SK-MEL-5 (cell line): Measurements from ENCODE around the gene MED29. TPM values are rescaled to one million over a fixed set of nuclear protein-coding genes. Genes with fewer than 3 reads are reported as not detected.
"Not testable (repeated sequence)": the region's sequence is repeated elsewhere in the genome, so short reads cannot be mapped to it uniquely, and the experiment has no call there.

Experiments
- DNase-seq: peaks from one replicate; pipeline ENCODE4 v3.0.0-alpha.2; 2016; ENCODE audit warnings: low read depth, low spot score
- in situ Hi-C: cut with HindIII; loops from 2 replicates; pipeline ENCODE4 v1.10.0; 2016; ENCODE audit warnings: low sequenced_read_pairs, high pct_unique_total_duplicates, low pct_unique_long_range_greater_than_20kb
- total RNA-seq: library from RNA; depleted of rRNA; stranded (reverse); fragments of >200 nt; shearing (Covaris generic); gene quantifications from 2 replicates; pipeline ENCODE4 v1.2.3, GENCODE V29; 2014

The MED29 gene
- total RNA-seq, 1 experiment from 2014 or later = 23.2 TPM

DNA sequence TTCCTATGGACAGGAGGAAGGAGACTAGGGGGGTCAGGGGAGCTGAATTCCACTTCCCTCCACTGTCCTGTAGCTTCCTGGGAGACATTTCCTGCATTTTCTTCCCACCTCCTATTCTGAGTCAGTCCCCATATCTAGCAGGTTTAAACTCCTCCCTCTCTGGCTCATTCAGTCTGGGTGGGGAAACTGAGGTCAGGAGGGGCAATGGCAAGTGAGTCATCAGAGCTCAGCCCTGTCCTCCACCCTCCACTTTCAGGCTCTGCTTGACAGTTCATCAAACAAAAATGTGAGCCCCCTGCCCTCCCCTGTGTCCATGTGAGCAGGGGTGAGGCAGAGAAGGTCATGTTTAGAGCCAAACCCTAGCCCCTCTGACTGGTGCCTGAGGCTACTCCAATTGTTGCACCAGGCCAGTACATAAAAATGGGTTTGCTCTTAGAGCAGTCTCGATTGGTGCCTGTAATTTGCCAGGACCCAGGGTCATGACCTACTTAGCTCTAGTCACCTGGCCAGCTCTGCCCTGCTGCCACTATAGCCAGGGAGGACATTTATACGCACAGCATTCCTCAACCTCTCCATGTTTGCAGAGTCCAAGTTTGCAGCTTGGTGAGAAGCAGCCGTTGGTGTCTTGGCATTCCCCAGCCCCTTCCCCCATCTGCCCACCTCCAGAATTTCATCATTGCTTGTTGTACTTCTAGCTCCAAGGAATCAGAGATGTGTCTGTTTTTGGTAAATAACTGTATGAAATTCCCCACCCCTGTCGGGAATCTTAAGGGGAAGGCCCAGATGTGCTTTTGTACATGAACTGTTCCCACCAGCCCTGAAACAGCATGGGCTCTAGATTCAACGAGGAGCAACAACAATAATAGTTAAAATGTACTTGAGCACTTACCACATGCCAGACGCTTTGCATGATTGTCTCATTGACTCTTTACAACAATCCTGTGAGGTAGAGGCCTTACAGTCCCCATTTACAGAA is 28.2 kb upstream of the MED29 start:
- in situ Hi-C loops = no loop called here
- DNase-seq = no peak

DNA sequence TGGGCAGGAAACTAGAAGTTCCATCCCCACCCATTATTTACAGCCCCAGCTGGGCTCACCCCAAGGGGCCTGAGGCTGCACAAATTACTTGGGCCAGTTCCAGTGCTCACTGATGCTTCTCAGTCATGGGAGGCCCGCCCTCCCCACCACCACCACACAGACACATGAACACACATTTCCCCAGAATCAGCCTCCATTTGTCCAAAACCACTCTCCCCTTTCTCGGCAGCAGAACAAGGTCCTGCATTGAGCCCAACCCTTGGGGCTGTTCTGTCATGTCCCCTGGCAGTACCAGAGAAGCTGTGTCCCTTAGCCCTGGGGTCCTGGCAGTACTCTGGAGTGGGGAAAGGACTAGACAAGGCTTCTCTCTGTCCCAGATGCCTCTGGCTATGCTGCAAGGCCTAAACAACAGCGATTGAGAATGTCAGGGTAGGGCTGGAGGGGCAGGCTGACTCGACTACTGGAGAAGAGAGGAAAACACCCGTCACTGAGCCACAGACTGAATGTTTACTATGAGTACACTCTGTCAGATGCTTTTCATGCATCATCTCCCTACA is 27.2 kb upstream of the MED29 start:
- no peak for DNase-seq
- in situ Hi-C loops = no loop called here

DNA sequence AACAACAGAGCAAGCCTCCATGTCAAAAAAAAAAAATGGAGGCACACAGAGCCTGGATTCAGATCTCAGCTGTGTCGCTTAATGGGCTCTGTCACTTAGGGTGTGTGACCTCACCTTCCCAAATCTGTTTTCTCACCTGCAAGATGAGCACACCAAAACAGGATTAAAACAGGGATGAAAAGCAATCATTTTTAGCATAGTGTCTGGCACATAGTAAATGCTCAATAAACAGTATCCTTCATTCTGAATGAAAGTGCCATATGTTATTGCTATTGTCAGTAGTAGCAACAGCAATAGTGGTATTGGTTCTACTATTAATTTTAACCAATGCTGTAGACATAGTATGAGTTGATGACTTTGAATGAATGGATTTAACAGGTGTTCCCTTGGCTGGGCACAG is 25.6 kb upstream of the MED29 start:
- in situ Hi-C loops = no loop called here

DNA sequence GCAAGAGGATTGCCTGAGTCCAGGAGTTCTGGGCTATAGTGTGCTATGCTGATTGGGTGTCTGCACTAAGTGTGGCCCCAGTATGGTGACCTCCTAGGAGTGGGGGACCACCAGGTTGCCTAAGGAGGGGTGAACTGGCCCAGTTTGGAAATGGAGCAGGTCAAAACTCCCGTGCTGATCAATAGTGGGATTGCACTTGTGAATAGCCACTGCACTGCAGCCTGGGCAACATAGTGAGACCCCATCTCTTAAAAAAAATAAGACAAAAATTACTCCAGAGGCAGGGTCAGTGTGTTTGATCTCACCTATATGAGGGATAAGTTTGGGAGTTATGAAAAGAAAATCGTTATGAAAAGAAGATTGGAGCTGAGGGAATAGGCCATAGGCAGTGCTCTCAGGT is 22.0 kb upstream of the MED29 start:
- in situ Hi-C loops = no loop called here
- DNase-seq = no peak

More for the DNA sequence above, 25.6 kb upstream of the MED29 start:
- DNase-seq = no peak

DNA sequence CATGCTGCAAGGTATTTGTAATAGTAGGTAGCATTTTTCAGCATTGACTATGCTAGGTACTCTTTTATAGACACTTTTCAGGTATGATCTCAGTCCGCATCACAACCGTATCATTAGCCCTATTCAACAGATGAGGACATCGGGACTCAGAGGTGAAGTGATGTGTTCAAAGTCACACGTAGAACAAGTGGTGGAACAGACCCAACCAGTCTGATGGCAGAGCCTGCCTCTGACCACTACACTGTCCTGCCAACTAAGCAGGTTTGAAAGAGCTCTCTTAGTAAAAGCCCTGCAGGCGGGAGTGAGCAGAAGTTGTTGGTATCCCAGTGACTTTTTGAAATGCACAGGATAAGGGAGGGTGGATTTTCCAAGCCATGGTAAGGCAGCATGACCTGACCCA is 20.4 kb upstream of the MED29 start:
- in situ Hi-C loops = no loop called here
- no peak for DNase-seq

DNA sequence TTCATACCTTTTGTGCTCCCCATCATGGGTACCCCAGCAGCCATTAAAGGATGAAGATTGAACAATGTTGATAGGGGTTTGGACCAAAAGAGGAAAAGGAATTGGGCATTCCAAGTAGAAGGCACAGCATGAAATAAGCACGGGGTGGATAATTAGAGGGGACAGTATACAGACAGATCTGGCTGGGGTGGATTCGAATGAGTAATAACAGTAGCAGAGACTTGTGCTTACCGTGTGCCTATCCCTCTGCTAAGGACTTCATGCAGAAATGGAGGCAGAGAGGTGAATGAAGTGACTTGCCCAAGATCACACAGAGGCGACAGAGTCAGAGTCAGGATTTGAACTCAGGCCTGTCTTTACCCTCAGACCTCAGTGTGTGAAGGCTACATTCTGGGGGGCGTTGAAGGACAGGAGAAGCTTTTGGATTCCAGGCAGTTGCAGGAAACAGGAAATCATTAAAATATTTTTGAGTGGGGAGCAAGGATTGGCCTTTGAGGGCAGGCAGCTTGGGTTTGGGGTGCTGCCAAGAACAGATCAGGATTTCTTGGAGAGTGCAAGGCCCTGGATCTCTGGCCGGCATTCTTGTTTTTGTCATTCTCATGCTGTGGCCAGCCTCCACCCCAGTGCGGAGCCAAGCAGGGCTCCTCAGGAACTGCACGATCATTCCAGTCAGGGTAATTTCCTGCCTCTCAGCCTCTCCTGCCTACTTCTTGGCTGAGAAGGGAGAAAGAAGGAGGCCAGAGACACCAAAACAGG is 19.0 kb upstream of the MED29 start:
- DNase-seq = no peak
- in situ Hi-C loops = no loop called here

DNA sequence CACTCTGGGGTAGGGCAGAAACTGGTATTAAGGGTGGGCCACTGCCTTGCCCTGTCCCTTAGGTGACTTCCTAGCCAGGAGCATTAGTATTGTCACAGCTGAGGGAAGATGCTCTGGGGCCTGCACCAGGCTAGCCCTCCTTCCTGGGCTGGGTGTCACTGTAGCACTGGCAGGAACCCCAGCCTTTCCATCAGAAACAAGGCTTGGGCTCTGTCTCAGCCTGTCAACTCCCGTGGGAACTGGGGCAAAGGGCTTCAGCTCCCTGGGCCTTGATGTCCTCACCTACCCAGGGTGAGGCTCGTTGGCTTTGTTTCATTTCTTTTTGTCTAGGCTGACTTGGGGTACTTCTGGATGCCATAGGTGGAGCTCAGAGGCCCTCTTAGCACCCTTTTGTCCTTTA is 18.2 kb upstream of the MED29 start:
- in situ Hi-C loops = no loop called here
- DNase-seq = no peak

DNA sequence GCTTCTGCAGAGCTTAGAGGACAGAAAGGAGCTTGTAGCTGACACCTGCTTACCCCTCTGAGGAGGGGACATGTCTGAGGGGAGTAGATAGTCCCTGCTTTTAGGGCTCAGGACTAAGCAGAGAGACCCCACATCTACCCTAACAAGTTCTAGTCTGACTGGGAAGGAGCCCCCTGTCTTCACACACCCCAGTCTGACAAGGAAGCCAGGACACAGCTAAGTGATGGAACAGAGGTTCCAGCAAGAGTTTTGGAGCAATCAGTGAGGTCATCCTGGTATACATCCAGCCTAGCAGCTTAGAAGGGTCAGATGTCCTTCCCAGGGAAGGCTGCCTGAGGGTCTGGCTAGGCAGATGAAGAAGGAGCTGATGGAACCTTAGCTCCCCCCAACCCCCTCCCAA is 15.2 kb upstream of the MED29 start:
- no peak for DNase-seq
- in situ Hi-C loops = no loop called here

DNA sequence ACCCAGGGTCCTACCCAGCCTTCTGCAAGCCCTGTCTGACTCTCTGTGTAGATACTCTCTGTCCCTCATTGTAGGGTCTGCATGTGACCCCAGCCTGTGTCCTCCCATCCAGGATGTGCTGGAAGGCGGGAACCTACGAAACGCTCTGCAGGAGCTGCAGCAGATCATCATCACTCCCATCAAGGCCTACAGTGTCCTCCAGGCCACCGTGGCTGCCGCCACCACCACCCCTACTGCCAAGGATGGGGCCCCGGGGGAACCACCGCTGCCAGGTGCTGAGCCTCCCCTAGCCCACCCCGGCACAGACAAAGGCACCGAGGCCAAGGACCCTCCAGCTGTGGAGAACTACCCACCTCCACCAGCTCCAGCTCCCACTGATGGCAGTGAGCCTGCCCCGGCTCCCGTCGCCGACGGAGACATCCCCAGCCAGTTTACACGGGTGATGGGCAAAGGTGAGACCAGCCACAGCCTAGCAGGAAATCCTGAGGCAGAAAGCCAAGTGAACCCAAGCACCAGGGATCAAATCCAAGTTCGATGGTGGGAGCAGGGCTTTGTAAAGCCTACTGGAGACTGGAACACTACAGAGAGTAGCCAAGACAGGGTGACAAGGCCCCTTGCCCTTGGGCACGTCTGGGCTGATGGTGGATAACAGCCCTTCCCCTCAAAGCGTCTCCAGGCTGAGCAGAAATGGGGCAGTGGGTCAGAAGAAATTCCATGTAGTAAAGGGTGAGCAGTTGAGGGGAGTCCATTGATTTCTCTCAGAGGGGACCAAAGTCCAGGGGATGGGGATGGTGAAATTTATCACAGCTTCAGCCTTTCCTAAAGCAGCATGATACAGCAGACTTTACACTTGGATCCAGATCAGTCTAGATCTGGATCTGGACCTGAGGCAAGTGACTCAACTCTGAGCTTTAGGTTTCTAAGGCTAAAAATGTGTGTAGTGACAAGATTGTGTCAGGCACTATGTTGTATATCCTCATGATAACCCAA is 13.5 kb upstream of the MED29 start:
- DNase-seq = no peak
- in situ Hi-C loops = no loop called here

DNA sequence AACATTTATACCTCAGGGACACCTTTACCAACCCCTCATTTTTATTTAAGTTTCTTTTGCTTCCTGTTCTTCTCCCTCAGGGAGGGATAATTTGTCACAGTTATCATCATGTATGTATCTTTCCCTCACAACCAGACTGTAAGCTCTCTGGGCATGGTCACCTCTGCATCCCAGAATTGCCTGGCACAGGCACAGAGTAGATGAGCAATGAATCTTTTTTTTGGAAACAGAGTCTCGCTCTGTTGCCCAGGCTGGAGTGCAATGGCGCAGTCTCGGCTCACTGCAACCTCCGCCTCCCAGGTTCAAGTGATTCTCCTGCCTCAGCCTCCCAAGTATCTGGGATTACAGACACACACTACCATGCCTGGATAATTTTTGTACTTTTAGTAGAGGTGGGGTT is 11.8 kb upstream of the MED29 start:
- in situ Hi-C loops = not testable (repeated sequence)

DNA sequence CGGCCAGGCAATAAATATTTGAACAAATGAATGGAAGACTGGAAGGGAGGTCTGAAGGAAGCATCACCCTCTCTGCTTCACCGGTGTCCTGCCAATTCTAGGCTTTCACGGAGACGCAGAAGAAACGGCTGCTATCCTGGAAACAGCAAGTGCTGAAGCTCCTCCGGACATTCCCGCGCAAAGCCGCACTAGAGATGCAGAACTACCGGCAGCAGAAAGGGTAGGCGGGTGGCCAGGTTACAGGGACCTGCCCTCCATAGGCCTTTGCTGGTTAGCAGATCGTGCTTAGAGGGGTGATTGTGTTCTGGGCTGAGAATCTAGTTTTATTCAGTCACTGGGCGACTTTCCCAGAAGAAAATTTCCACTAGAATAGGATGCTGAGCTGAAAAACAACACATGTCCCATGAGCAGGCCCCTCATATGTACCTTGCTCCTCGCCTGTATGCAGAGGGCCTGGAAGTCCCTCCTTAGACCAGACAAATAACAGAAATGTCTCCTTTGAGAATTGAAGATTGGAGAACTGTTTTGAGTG is 11.2 kb upstream of the MED29 start:
- in situ Hi-C loops = no loop called here
- DNase-seq = no peak

More for the DNA sequence above, 11.8 kb upstream of the MED29 start:
- not testable (repeated sequence) for DNase-seq

DNA sequence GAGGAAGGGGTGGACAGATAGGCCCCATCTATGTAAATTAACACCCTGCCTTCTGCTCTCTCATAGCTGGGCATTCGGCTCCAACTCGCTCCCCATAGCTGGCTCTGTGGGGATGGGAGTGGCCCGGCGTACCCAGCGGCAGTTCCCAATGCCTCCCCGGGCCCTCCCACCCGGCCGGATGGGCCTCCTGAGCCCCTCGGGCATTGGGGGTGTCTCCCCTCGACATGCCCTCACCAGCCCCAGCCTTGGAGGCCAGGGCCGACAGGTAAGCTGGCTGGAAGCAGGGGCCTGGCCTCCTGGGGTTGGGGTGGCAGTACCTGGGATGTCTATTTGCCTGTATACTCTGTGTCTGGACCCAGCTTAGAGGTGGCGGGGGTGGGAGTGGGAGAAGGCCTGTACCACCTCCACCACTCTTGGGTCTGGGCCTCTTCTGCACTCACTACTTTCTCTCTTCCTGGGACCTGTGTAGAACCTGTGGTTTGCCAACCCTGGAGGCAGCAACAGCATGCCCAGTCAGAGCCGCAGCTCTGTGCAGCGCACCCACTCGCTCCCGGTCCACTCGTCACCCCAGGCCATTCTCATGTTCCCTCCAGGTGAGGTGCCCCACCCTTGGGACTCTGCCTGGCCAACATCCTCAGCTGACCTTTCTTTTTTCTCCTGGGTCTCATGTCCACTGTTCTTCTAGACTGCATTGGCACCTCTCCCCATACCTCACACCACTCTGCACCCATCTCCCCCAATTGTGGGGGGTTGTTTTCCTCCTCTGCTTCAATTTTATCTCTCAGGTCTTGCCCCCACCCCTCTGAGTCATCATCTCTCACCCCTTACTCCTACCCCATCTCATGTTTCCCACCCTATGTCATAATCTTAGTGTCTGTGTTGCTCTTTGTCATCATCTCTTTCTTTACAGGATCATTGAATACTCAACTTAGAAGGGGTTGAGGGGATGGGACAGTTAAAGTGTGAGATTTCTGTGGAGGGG is 10.4 kb upstream of the MED29 start:
- in situ Hi-C loops = no loop called here
- DNase-seq = no peak

DNA sequence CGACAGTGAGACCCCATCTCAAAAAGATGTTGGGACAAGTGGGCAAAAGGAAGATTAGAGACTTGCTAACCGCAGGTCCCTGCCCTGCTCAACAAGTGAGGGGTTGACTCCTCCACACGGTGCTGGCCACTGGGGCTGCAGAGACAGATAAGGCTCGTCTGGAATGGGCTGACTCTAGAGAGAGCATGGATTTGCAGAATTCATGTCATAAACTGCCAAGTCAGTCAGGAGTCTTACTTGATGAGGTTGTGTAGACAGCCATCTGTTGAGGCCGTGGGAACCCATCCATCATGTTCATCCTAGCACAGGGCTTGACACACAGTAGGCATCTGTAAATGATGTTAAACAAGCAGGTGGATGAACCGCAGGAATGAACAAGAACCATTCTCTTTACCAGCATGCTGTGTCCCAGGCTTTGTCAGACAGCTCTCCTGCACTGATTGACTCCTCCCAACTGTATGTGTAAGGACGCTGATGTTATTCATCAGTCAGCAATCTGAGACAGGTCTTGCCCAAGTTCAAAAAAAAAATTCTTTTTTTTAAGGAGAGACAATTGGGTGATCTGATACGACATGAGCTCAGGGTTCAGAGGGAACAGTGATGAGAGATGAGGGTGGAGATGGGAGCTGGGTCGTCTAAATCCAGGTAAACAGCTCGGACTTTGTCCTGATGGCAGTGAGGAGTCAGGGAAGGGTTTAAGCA is 9.1 kb upstream of the MED29 start:
- in situ Hi-C loops = no loop called here
- DNase-seq = no peak

DNA sequence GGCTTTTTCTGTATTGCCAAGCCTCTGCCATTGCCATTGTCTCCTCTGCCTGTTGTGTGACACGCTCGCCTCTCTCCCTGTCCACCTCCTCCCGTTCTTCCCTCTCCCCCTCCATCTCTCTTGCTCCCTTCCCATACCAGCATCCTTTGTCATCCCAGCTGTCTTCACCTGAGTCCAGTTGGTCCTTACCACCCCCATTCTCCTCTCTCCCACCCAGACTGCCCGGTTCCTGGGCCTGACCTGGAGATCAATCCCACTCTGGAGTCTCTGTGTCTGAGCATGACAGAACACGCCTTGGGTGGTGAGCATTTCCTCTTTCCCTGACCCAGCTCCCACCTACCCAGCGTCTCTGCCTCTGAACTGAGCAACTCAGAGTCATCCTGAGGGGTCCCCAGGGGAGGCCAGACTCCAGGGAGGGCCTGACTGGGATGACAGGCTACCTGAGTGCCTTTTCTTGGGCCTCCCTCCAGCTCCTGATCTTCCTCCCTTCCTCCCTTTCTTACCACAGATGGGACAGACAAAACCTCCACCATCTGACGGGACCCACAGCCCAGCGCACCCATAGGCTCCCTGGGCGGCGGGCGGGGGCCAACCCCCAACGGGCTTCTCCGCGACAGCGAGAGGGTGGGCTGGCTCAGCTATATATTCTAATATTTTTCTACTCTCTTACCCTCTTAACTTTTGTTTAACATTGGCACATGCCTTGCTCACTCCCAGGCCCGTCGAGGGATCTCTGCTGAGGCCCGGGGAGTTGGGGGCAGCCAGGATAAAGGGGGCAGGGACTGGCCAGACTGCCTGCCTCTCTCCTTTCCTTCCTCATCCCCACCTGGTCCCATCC is 8.0 kb upstream of the MED29 start:
- DNase-seq = no peak
- in situ Hi-C loops = no loop called here
